AG04450 (cell line): ENCODE data around the gene NOL9. TPM values are rescaled to one million over a fixed set of nuclear protein-coding genes. Genes with fewer than 3 reads are reported as not detected.
A peak's percentile ranks its signal among the peaks of the same experiment; 100 is the strongest.

Experiments
- CTCF ChIA-PET: fragments of 300-600, 350-600 bp; formaldehyde crosslinking; extraction: SDS; loops from one replicate; lab custom pipeline; 2022; ENCODE audit warnings: antibody characterized with exemption, inconsistent platforms; lab: Charles Lee
- POLR2A ChIA-PET: fragments of 350-600 bp; formaldehyde crosslinking; extraction: SDS; loops from one replicate; lab custom pipeline; 2021; ENCODE audit warnings: antibody characterized with exemption, inconsistent platforms; lab: Yijun Ruan, JAX
- DNase-seq: peaks from one replicate; pipeline ENCODE4 v3.0.0-alpha.2; 2011; ENCODE audit warnings: low read depth, low spot score
- H3K27ac ChIP-seq: one replicate; pipeline ENCODE4 v1.5.1; 2012; ENCODE audit warnings: low read depth, low read length, control low read depth
- H3K27me3 ChIP-seq: one replicate; pipeline ENCODE4 v1.6.0; 2012; ENCODE audit warnings: low read length; ENCODE audit not compliant: control insufficient read depth, insufficient read depth
- H3K4me3 ChIP-seq: 2 replicates; pipeline ENCODE4 v1.5.1; 2011; ENCODE audit warnings: mild to moderate bottlenecking, low read depth, low read length, control low read depth
- H3K9me3 ChIP-seq: 2 replicates; pipeline ENCODE4 v1.5.1; 2012; ENCODE audit warnings: low read length; ENCODE audit not compliant: control insufficient read depth, insufficient read depth
- CTCF ChIP-seq: IDR thresholded peaks from 2 replicates; pipeline ENCODE4 v1.5.1; 2011; ENCODE audit warnings: low read depth, low read length, control low read depth, inconsistent platforms
- polyA plus RNA-seq: library from polyadenylated mRNA; depleted of rRNA; stranded (reverse); fragments of >200 nt; gene quantifications from 2 replicates; pipeline ENCODE4 v1.2.3, GENCODE V29; 2011

The NOL9 gene
- polyA plus RNA-seq, 1 experiment, result 23.6 TPM

GRCh38 chr1:6485168-6486101 is 68.9 kb downstream of the NOL9 start:
- Histone ChIP-seq H3K27me3 (no peaks in the 10 kb centered on the region), H3K4me3 (peak overlapping the region; percentile 63), H3K9me3 (no peaks in the 10 kb centered on the region; the same call in 1 of the 2 replicates), H3K27ac (no peak overlapping the region)
- TF ChIP-seq CTCF, result peak; percentile 30
- no peak for DNase-seq
- CTCF ChIA-PET, result interaction anchor here (0.6 to 3.5 kb wide), 20 partner anchors 8 to 332 kb away, joined by 3 to 25 read pairs (median 5); partner anchors contain the start of genes NOL9 and TAS1R1
- POLR2A ChIA-PET, result no interaction called here

- Histone ChIP-seq H3K27ac (no peak overlapping the region), H3K27me3 (no peaks in the 10 kb centered on the region), H3K4me3 (peak overlapping the region; percentile 63), H3K9me3 (no peaks in the 10 kb centered on the region)
- no peak for DNase-seq
- POLR2A ChIA-PET, result no interaction called here
- no peak for TF ChIP-seq CTCF
- CTCF ChIA-PET, result interaction anchor here (1.5 to 2.7 kb wide), 4 partner anchors 14 to 162 kb away, joined by 6 to 25 read pairs (median 13); partner anchors contain the start of genes NOL9 and TAS1R1
Measured at GRCh38 chr1:6484826-6485167, 69.5 kb downstream of the NOL9 start.

GRCh38 chr1:6483761-6484117 is 70.6 kb downstream of the NOL9 start:
- ChIA-PET POLR2A (no interaction called here), CTCF (no interaction called here)
- no peaks in the 10 kb centered on the region for H3K27me3 ChIP-seq
- TF ChIP-seq CTCF, result no peak
- H3K27ac ChIP-seq, result no peak overlapping the region
- no peaks in the 10 kb centered on the region for H3K9me3 ChIP-seq
- no peak overlapping the region for H3K4me3 ChIP-seq
- no peak for DNase-seq

GRCh38 chr1:6483017-6483760 is 71.1 kb downstream of the NOL9 start:
- H3K9me3 ChIP-seq, result no peaks in the 10 kb centered on the region
- H3K27me3 ChIP-seq, result no peaks in the 10 kb centered on the region
- H3K4me3 ChIP-seq, result no peak overlapping the region
- H3K27ac ChIP-seq, result no peak overlapping the region
- no peak for DNase-seq
- ChIA-PET POLR2A (interaction anchor here (0.6 kb wide), 2 partner anchors 19 to 25 kb away, joined by 4 read pairs; no protein-coding TSS in a partner anchor), CTCF (no interaction called here)
- TF ChIP-seq CTCF, result no peak
